ENCODE results near the gene SRL. TPM values are rescaled to one million over a fixed set of nuclear protein-coding genes. Genes with fewer than 3 reads are reported as not detected.

SRL gene
- total RNA-seq: not detected

DNA sequence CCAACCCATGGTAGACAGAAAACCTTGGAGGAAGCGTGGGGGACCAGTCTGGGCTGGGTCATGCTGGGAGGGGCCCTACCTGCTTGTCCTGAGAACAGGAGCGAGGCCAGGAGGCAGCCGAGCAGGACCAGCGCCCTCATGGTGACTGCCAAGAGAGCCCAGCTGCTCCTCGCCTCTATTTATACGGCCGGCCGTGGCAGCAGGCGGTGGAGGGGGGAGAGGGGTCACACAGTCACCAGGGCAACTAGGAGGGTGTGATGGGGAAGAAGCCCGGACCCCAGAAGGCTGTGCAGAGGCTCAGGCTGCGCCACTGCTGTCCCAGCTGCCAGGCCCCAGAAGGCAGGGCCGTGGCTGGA is at the start of gene SRL:
Gene SRL, minus strand, starts transcription at position 153 of the 356 bp plus-strand sequence. Its CDS starts 13 bp downstream, at position 140.
- Mint-ChIP-seq H3K9me3 (no peaks in the 10 kb centered on the region), H3K27ac (peak within 1 kb of the TSS in 1 of 2 donors; percentile 77), H3K36me3 (no peaks in the 10 kb centered on the region)
- DNase-seq (ENCODE audit: low spot score in 2 of 2) (no peak), ATAC-seq (no peak)

- ATAC-seq: no peak
- Mint-ChIP-seq H3K9me3 (no peaks in the 10 kb centered on the region), H3K27ac (peak overlapping the region in 1 of 2 donors; percentile 45), H3K36me3 (no peaks in the 10 kb centered on the region)
- DNase-seq (ENCODE audit: low spot score in 2 of 2): no peak
These were observed 48.5 kb upstream of the SRL start for GRCh38 chr16:4290236-4290830.

GRCh38 chr16:4288148-4288921 is 46.5 kb upstream of the SRL start:
- Mint-ChIP-seq H3K9me3 (no peaks in the 10 kb centered on the region), H3K36me3 (no peaks in the 10 kb centered on the region), H3K27ac (peak overlapping the region in 1 of 2 donors; percentile 45)
- DNase-seq (ENCODE audit: low spot score in 2 of 2) (peak; percentile 72 to 89), ATAC-seq (peak; percentile 95 to 99)

DNA sequence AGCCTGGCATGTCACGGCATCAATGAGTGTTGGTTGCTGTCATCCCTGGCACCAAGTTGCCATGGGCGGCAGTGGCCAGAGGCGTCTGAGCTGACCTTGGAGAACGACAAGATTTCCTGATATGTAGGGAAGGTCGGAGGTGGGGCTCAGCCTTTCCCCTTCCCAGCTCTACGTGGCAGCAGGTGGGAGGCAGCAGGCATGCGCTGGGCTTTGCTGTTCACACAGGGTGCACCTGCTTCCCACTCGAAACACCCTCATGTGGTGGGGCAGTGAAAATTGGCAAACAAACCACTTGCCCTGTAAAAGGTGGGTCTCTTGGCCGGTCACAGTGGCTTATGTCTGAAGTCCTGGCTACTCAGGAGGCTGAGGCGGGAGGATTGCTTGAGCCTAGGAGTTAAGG is 43.3 kb upstream of the SRL start:
- Mint-ChIP-seq H3K36me3 (no peaks in the 10 kb centered on the region), H3K27ac (no peak overlapping the region), H3K9me3 (no peaks in the 10 kb centered on the region)
- ATAC-seq: no peak
- DNase-seq (ENCODE audit: low spot score in 2 of 2): no peak

DNA sequence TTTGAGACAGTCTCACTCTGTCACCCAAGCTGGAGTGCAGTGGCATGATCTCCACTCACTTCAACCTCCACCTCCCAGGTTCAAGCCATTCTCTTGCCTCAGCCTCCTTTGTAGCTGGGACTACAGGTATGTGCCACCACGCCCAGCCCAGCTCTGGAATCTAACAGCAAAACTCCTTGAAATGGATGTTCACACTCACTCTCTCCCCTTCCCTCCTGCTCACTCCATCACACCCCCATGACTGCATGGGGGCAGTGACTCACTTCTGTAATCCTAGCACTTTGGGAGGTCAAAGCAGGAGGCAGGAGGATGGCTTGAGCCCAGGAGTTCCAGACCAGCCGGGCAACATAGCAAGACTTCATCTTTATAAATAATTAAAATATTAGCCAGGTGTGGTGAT is 42.1 kb upstream of the SRL start:
- Mint-ChIP-seq H3K36me3 (no peaks in the 10 kb centered on the region), H3K9me3 (no peaks in the 10 kb centered on the region), H3K27ac (no peak overlapping the region)
- ATAC-seq (no peak), DNase-seq (ENCODE audit: low spot score in 2 of 2) (no peak)

- H3K36me3 Mint-ChIP-seq: no peaks in the 10 kb centered on the region
- H3K9me3 Mint-ChIP-seq: no peaks in the 10 kb centered on the region
- H3K27ac Mint-ChIP-seq: no peak overlapping the region
- DNase-seq (ENCODE audit: low spot score in 2 of 2) (no peak), ATAC-seq (no peak)
These were observed 41.6 kb upstream of the SRL start for GRCh38 chr16:4283441-4283840.

DNA sequence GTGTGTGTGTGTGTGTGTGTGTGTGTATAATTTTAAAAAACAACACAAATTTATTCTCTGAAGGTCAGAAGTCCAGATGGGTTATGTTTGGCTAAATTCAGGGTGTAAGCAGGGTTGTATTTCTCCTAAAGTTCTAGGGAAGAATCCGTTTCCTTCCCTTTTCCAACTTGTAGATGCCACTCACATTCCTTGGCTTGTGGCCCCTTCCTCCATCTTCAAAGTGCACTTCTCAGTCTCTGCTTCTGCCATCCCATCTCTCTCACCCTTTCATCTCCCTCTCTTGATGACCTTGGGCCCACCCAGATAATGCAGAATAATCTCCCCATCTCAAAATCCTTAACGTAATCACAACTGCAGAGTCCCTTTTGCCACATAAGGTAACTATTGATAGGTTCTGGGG is 38.7 kb upstream of the SRL start:
- no peaks in the 10 kb centered on the region for H3K9me3 Mint-ChIP-seq
- DNase-seq (ENCODE audit: low spot score in 2 of 2) (no peak), ATAC-seq (no peak)
- no peaks in the 10 kb centered on the region for H3K36me3 Mint-ChIP-seq
- H3K27ac Mint-ChIP-seq: no peak overlapping the region

- Mint-ChIP-seq H3K27ac (peak overlapping the region in 1 of 2 donors; percentile 36), H3K36me3 (no peaks in the 10 kb centered on the region), H3K9me3 (no peaks in the 10 kb centered on the region)
- DNase-seq (ENCODE audit: low spot score in 2 of 2) (no peak), ATAC-seq (no peak)
These were observed 36.2 kb upstream of the SRL start for GRCh38 chr16:4277987-4278513.

DNA sequence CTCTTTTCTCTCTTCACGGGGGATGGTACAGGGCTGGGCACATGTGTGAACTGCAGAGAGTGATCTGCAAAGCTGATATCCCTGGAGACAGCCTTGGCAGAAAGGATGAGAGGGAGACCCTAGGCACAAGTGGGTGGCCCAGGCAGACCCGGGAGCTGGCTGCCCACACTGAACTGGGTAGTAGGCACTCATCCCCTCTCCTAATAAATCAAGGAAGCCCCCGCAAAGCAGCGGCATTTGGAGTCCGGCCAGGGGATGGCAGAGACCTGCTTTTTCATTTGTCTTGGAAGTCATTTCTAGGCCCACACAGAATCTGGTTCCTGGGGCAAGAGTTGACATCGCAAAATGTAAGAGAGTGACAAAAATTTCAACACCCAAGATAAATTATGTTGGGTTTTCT is 34.0 kb upstream of the SRL start:
- no peak for ATAC-seq
- Mint-ChIP-seq H3K36me3 (no peaks in the 10 kb centered on the region), H3K27ac (no peak overlapping the region), H3K9me3 (no peaks in the 10 kb centered on the region)
- DNase-seq (ENCODE audit: low spot score in 2 of 2): no peak

DNA sequence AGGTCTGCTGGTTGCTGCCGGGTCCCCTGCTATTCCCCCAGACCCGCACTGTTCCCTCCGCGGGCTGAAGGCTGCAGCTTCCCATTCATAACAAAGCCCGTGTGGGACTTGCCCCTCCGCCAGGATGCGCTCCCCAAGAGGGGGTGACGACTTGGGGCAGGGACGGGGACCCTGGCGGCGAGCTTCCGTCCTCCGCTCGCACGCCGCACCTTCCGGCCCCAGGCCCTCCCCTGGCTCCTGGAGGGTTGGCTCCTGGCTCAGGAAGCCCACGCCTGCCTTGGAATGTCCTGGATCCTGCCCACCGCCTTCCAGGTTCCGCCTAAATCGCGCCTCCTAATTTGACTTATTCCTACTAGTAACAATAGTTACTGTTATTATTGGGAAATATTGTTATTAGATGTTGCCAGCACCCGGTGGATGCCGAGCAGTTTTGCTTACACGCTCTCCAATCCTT is 32.0 kb upstream of the SRL start:
- DNase-seq (ENCODE audit: low spot score in 2 of 2) (peak in 1 of 2 donors; percentile 67), ATAC-seq (peak in 1 of 2 donors; percentile 22)
- Mint-ChIP-seq H3K27ac (no peak overlapping the region), H3K9me3 (no peaks in the 10 kb centered on the region), H3K36me3 (no peaks in the 10 kb centered on the region)

DNA sequence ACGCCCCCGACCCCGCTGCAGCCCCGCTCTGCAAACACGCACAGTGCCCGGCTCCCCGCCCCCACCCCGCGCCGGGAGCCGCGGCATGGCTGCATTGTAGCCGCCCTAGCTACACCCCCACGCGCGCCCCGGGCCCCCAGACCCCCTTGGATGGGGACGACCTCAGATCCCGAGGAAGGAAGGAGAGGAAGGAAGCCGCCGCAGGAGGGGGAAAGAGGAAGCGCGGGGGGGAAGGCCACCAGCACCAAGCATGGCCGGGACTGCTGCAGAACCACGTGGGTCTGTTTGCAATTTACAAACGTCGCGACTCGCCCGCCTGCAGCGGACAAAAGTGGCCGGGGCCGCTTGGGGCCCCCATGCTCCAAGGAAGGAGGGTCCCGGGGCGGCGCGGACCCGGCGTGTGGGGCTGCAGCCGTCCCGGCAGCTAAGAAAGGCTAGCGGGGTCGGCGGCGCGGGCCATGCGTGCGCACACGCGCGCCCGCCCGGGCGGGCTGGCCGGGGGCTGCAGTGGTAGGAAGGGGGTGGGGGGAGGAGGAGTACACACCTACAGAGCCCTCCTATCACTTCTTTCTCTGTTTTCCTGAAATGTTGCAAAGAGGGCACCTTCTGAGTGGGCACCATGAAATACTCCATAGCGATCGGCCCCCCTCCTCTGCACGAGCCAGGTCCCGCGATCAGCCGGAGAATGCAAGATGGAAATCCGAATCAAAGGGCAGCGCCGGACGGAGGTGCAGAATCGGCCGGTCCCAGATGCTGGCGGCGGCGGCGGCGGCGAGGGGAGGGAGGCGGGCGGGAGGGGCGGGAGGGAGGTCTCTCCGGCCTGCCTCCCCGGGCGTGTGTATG is 30.5 kb upstream of the SRL start:
- H3K27ac Mint-ChIP-seq: peak overlapping the region in 1 of 2 donors; percentile 96
- peak in 1 of 2 donors; percentile 55 for DNase-seq (ENCODE audit: low spot score in 2 of 2)
- no peaks in the 10 kb centered on the region for H3K36me3 Mint-ChIP-seq
- ATAC-seq: peak; percentile 19 to 34
- H3K9me3 Mint-ChIP-seq: no peaks in the 10 kb centered on the region

GRCh38 chr16:4271176-4272113 is 29.6 kb upstream of the SRL start:
- ATAC-seq (peak; percentile 84), DNase-seq (ENCODE audit: low spot score in 2 of 2) (peak; percentile 84 to 86)
- H3K36me3 Mint-ChIP-seq: no peaks in the 10 kb centered on the region
- H3K27ac Mint-ChIP-seq: peak overlapping the region; percentile 82 to 91
- H3K9me3 Mint-ChIP-seq: no peaks in the 10 kb centered on the region

- no peaks in the 10 kb centered on the region for H3K9me3 Mint-ChIP-seq
- H3K27ac Mint-ChIP-seq: peak overlapping the region; percentile 88 to 91
- DNase-seq (ENCODE audit: low spot score in 2 of 2) (no peak), ATAC-seq (no peak)
- no peaks in the 10 kb centered on the region for H3K36me3 Mint-ChIP-seq
These were observed 28.7 kb upstream of the SRL start for GRCh38 chr16:4270595-4270994.

DNA sequence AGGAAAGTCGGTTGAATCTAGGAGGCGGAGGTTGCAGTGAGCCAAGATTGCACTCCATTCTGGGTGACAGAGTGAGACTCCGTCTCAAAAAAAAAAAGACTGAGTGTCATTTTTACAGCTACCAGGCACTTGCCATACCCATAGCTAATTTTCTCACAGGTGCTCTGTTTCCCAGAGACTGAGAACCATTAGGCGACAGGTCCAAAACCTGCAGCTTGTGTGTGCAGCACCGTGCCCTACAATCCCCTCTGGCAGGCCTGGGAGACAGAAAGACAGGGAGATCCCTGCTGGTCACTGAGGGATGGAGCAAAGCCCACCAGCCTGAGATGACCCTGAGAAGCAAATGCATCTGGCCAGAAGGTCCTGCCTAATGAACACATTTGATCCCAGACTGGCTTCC is 28.2 kb upstream of the SRL start:
- no peaks in the 10 kb centered on the region for H3K36me3 Mint-ChIP-seq
- peak overlapping the region in 1 of 2 donors; percentile 91 for H3K27ac Mint-ChIP-seq
- ATAC-seq (no peak), DNase-seq (ENCODE audit: low spot score in 2 of 2) (no peak)
- H3K9me3 Mint-ChIP-seq: no peaks in the 10 kb centered on the region

- no peak for ATAC-seq
- peak overlapping the region; percentile 53 to 72 for H3K27ac Mint-ChIP-seq
These were observed 24.5 kb upstream of the SRL start for GRCh38 chr16:4266372-4266771.

GRCh38 chr16:4265676-4266075 is 23.8 kb upstream of the SRL start:
- Mint-ChIP-seq H3K9me3 (no peaks in the 10 kb centered on the region), H3K27ac (peak overlapping the region; percentile 53 to 72), H3K36me3 (peaks cover 5 to 17% of the 10 kb centered on the region in 2 donors)
- ATAC-seq: no peak
- no peak for DNase-seq (ENCODE audit: low spot score in 2 of 2)

More at GRCh38 chr16:4266372-4266771, 24.5 kb upstream of the SRL start:
- Mint-ChIP-seq H3K36me3 (peaks cover 5 to 15% of the 10 kb centered on the region in 2 donors), H3K9me3 (no peaks in the 10 kb centered on the region)
- DNase-seq (ENCODE audit: low spot score in 2 of 2): no peak
